B cell (primary cell): Measurements from ENCODE around the gene STK11.

ENCODE experiments used
- EZH2 ChIP-seq: IDR thresholded peaks from 2 replicates; pipeline ENCODE4 v1.6.1; 2012; ENCODE audit warnings: borderline replicate concordance, low read depth, mild to moderate bottlenecking, moderate library complexity, low read length; ENCODE audit not compliant: insufficient read depth, poor library complexity, severe bottlenecking
- TF ChIP-seq, protein P1 (sequence below): fragments of 200-600 bp; IDR thresholded peaks from one replicate; pipeline ENCODE4 v1.8.0; 2022; ENCODE audit warnings: antibody characterized with exemption, mild to moderate bottlenecking

GRCh38 chr19:1271528-1272422 lies 66.2 kb downstream of the STK11 start:
- TF ChIP-seq EZH2: no peak
- TF ChIP-seq, protein P1, sequence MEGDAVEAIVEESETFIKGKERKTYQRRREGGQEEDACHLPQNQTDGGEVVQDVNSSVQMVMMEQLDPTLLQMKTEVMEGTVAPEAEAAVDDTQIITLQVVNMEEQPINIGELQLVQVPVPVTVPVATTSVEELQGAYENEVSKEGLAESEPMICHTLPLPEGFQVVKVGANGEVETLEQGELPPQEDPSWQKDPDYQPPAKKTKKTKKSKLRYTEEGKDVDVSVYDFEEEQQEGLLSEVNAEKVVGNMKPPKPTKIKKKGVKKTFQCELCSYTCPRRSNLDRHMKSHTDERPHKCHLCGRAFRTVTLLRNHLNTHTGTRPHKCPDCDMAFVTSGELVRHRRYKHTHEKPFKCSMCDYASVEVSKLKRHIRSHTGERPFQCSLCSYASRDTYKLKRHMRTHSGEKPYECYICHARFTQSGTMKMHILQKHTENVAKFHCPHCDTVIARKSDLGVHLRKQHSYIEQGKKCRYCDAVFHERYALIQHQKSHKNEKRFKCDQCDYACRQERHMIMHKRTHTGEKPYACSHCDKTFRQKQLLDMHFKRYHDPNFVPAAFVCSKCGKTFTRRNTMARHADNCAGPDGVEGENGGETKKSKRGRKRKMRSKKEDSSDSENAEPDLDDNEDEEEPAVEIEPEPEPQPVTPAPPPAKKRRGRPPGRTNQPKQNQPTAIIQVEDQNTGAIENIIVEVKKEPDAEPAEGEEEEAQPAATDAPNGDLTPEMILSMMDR: no peak
